HL-60 (cell line): Measurements from ENCODE around the gene EIF3B.

Source experiments
- CTCF ChIP-seq: IDR thresholded peaks from one replicate; pipeline ENCODE4 v1.5.1; 2011; ENCODE audit warnings: low read length, control low read depth, inconsistent platforms; ENCODE audit not compliant: insufficient read depth
- GABPA ChIP-seq: IDR thresholded peaks from 2 replicates; pipeline ENCODE4 v1.6.1; 2012; ENCODE audit warnings: low read depth
- POLR2AphosphoS5 ChIP-seq: IDR thresholded peaks from 2 replicates; pipeline ENCODE4 v1.6.1; 2012; ENCODE audit warnings: low read depth
- REST ChIP-seq: IDR thresholded peaks from 2 replicates; pipeline ENCODE4 v1.6.1; 2012; ENCODE audit warnings: low read depth; ENCODE audit not compliant: insufficient replicate concordance
- SPI1 ChIP-seq: IDR thresholded peaks from 2 replicates; pipeline ENCODE4 v1.6.1; 2012; ENCODE audit warnings: low read depth, mild to moderate bottlenecking, borderline replicate concordance

GRCh38 chr7:2306688-2307087, 47.9 kb upstream of the EIF3B start:
- no peak for TF ChIP-seq REST
- TF ChIP-seq CTCF, result no peak
- no peak for TF ChIP-seq GABPA
- no peak for TF ChIP-seq POLR2AphosphoS5
- no peak for TF ChIP-seq SPI1
